HG02852 (cell line): ENCODE data around the gene RASGRP3.
"Not testable (repeated sequence)": the region's sequence is repeated elsewhere in the genome, so short reads cannot be mapped to it uniquely, and the experiment has no call there.

Experiments used
- ATAC-seq: cut with Tn5 transposase; IDR thresholded peaks from one replicate; pipeline ENCODE4 v1.9.1; 2021; ENCODE audit warnings: mild to moderate bottlenecking, moderate library complexity; ENCODE audit not compliant: unreplicated experiment

RASGRP3 gene, protein sequence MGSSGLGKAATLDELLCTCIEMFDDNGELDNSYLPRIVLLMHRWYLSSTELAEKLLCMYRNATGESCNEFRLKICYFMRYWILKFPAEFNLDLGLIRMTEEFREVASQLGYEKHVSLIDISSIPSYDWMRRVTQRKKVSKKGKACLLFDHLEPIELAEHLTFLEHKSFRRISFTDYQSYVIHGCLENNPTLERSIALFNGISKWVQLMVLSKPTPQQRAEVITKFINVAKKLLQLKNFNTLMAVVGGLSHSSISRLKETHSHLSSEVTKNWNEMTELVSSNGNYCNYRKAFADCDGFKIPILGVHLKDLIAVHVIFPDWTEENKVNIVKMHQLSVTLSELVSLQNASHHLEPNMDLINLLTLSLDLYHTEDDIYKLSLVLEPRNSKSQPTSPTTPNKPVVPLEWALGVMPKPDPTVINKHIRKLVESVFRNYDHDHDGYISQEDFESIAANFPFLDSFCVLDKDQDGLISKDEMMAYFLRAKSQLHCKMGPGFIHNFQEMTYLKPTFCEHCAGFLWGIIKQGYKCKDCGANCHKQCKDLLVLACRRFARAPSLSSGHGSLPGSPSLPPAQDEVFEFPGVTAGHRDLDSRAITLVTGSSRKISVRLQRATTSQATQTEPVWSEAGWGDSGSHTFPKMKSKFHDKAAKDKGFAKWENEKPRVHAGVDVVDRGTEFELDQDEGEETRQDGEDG

GRCh38 chr2:33476131-33476792 lies at the start of gene RASGRP3:
Gene RASGRP3, plus strand, starts transcription at chr2:33476649. Its CDS starts 38,488 bp downstream, at chr2:33515137.
- ATAC-seq: peak; percentile 56

GRCh38 chr2:33426666-33427231 lies 49.7 kb upstream of the RASGRP3 start:
- ATAC-seq: no peak

- no peak for ATAC-seq
These were observed 46.4 kb upstream of the RASGRP3 start for GRCh38 chr2:33430077-33430476.

- no peak for ATAC-seq
These were observed 45.6 kb upstream of the RASGRP3 start for GRCh38 chr2:33430856-33431255.

GRCh38 chr2:33432871-33433270 lies 43.6 kb upstream of the RASGRP3 start:
- ATAC-seq: no peak

DNA sequence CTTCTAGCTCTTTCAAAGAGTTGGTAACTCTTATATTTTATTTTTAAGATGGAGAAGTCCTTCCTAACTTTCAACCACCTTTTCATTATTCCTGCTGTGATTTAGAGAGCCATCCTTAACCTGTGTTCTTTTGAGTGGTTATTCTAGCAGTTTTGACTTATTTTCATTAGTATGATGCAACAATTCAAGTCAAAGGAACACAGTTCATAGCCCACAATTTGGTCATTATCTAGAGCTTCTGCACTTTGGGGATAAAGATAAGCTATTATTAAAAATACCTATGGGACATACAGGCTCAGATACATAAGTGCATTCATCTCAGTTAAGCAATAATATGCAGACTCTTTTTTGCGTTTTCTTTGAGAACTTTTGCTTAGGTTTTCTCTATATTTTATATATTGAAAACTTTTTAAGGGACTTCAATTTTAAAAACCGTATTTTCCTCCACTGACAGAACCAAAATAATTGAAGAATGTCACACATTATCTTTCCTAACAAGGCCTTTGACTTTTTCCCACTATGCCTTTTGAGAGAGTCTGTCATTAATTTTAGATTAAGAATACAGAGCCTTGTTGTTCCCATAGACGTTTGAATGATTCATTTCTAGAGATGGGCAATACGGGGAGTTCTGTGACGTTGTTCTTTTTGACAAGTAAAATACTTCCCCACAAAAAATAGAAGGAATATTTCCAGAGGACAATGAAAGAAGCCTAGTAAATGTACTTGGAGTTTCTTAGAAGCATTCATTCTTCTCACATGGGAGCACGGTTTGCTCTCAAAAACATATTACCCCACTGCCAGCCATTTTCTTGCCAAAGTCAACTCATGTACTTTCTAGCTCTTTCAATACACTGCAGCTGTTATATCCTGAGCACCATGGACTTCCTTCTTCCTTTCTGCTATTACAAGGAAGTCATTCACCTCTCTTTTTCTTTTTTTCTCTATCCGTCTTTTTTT lies 42.9 kb upstream of the RASGRP3 start:
- no peak for ATAC-seq

DNA sequence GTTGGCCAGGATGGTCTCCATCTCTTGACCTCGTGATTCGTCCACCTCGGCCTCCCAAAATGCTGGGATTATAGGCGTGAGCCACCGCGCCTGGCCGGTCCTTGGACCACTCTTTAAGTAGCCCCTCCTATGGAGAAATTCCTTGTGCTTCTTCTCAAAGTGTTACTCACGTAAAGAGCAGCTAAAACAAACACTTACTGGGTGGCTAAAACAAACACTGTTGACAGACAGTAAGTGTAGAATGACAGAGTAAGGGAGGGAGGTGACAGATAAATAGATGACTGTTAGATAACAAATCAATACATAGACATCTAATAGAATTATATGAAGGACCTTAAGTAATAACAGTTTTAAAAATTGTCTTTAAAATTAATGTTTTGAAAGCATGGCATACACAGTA lies 40.9 kb upstream of the RASGRP3 start:
- no peak for ATAC-seq

- ATAC-seq: no peak
These were observed 40.4 kb upstream of the RASGRP3 start for GRCh38 chr2:33436083-33436482.

DNA sequence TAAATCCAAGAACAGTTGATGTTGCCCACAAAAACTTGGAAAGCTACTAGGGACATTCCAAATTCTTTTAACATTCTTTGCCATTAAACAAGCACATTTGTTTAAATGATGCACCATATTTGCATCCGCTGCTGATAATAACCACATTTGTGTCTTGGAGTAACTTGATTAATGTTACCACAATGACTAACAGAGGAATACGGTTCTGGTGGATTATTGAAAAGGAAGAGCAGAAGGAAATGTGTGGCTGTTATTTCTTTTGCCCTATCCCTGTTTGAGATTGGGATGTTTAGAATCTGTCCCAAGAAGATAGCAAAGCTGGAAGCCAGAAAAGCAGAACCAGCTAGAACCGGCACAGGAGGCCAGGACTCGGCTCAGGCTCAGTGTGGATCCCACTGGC lies 39.2 kb upstream of the RASGRP3 start:
- ATAC-seq: no peak

DNA sequence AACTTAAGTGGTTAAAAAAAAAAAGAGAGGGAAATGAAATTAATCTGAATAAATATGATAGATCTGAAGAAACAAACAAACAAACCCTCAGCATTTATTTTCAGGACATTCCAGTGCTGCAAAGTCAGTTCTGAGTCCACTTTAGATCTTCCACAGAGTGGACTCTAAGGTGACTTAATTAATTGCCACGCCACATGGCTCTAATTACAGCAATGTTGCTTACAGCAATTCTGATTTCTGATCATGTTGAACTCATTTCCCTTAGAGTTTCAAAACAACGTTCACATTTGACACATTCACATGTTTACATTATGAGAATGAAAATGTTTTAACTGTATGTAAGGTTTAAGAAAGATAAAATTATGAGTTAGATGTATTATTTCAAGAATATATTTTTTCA lies 38.6 kb upstream of the RASGRP3 start:
- no peak for ATAC-seq

DNA sequence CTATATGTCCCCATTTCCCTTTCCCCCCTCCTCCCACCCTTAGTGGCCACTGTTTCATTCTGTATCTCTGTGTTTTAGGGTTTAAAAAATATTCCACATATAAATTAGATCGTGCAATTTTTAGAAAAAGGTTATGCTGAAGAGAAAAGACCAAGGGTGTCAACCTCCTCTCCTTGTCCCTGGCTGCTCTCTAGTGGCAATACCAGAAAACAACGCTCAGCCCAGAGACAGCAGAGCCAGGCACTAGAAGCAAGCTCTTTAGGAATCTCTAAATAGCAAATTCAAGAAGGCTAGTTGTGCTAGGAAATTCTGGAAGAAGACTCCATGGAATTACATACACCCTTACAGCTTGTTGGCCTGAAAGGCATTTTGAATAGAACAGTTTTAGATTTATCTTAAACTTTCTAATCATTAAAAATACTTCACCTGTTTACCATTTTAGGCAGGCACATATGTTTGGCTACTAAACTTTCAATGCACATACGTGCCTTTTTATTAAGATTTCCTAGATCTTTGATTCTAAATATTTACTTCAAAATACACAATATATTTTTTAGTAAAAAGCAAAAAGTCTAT lies 35.1 kb upstream of the RASGRP3 start:
- ATAC-seq: no peak

DNA sequence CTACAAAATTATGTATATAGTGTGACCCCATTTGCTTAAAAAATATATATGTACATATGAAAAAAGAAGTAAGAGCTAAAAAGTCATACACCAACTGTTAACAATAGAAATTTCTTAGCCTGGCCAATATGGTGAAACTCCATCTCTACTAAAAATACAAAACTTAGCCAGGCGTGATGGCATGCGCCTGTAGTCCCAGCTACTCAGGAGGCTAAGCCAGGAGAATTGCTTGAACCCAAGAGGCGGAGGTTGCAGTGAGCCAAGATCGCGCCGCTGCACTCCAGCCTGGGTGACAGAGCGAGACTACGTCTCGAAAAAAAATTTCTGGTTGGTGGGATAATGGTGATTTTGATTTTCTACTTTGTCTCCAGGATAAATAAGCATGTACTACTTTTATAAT lies 34.4 kb upstream of the RASGRP3 start:
- not testable (repeated sequence) for ATAC-seq

- no peak for ATAC-seq
These were observed 33.8 kb upstream of the RASGRP3 start for GRCh38 chr2:33442528-33443079.

GRCh38 chr2:33443274-33443829 lies 33.1 kb upstream of the RASGRP3 start:
- no peak for ATAC-seq

DNA sequence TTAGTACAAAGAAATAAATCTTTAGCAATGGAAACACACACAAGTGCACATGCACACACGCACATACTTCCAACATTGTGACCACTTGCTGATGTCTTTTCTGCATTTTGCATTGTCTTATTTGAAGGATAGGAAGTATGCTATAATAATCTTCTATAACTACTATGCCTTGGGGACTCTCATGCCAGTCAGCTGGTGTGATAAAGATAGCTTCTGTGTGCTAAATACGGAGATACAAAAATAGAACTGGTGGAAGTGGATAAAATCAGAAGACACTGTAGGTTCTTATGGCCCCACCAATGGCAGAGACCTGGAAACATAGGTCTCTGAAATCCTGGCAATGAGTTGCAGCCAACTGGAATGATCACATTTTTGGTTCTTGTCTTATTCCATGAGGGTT lies 31.5 kb upstream of the RASGRP3 start:
- ATAC-seq: no peak

- no peak for ATAC-seq
These were observed 28.1 kb upstream of the RASGRP3 start for GRCh38 chr2:33448220-33448899.

DNA sequence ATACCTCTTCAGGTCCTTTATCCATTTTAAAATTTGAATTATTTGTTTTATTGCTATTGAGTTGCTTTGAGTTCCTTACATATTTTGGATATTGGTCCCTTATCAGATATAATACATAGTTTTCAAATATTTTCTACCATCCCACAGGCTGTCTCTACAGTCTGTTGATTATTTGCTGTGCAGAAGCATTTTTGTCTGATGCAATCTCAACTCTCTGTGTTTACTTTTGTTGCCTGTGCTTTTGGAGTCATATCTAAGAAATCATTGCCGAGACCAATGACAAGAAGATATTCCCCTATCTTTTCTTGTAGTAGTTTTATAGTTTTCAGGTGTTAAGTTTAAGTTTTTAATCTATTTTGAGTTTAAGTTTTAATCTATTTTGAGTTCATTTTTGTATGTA lies 25.2 kb upstream of the RASGRP3 start:
- no peak for ATAC-seq

GRCh38 chr2:33451825-33452224 lies 24.6 kb upstream of the RASGRP3 start:
- no peak for ATAC-seq

DNA sequence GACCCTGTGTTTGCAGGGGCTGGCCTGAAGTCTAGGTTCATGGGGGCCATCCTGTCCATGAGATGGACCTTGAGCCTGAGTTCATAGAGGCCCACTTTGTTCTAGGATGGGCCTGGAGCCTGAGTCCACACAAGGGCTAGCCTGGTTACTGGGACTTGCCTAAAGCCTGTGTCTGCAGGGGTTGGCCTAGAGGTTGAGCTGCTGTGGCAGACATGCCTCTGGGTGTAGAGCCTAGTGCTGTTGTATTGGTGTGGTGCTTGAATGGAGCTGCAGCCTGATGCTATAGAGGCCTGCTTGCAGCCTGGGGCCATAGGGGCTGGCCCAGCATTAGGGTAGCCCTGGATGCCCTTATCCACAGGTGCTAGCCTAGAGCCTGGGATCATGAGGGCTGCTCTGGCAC lies 23.9 kb upstream of the RASGRP3 start:
- ATAC-seq: no peak
